ENCODE data around the gene NF1.
A peak's percentile ranks its signal among the peaks of the same experiment; 100 is the strongest.

The NF1 gene

GRCh38 chr17:31412511-31412910 is 317.7 kb downstream of the NF1 start:
- WGBS (ENCODE audit: insufficient coverage), result 80% methylated on average over 6 of the region's 6 CpGs

GRCh38 chr17:31413081-31413799 is 318.5 kb downstream of the NF1 start:
- 90% methylated on average over 11 of the region's 15 CpGs for WGBS (ENCODE audit: insufficient coverage)
- DNase-seq, result no peak
- peaks cover 0 to 6% (median 0%) of the 10 kb centered on the region in 4 experiments for H3K4me1 ChIP-seq (ENCODE audit: control extremely low read depth in 1 of 4, control insufficient read depth in 4 of 4, insufficient read depth in 4 of 4, low read length in 3 of 4)
- H3K27ac ChIP-seq (ENCODE audit: insufficient read depth in 1 of 2, low read depth in 1 of 2, low read length in 2 of 2, poor library complexity in 1 of 2, severe bottlenecking in 2 of 2), result no peak overlapping the region
- POLR2A ChIA-PET, result interaction anchor here (0.5 kb wide), 1 partner anchor 232 kb away, joined by 3 read pairs; no protein-coding TSS in a partner anchor
- H3K27me3 ChIP-seq (replicated peaks in 2 of 5; ENCODE audit: control insufficient read depth in 4 of 5, insufficient read depth in 5 of 5, low read length in 4 of 5), result peaks cover 0 to 2% (median 0%) of the 10 kb centered on the region in 5 experiments
- H3K9me3 ChIP-seq (ENCODE audit: control extremely low read depth in 1 of 5, control insufficient read depth in 4 of 5, insufficient read depth in 2 of 5, low read depth in 1 of 5, low read length in 4 of 5), result no peaks in the 10 kb centered on the region
- no peaks in the 10 kb centered on the region for H3K36me3 ChIP-seq (ENCODE audit: control insufficient read depth in 4 of 4, insufficient read depth in 4 of 4, low read length in 3 of 4)
- CTCF ChIA-PET, result interaction anchor here (1.3 kb wide), 1 partner anchor 15 kb away, joined by 3 read pairs; no protein-coding TSS in a partner anchor
- no peak overlapping the region for H3K4me3 ChIP-seq (ENCODE audit: control insufficient read depth in 1 of 7, extremely low read depth in 1 of 7, insufficient read depth in 4 of 7, low read depth in 2 of 7, low read length in 6 of 7)

More at GRCh38 chr17:31412511-31412910, 317.7 kb downstream of the NF1 start:
- peaks cover 0 to 6% (median 0%) of the 10 kb centered on the region in 4 experiments for H3K4me1 ChIP-seq (ENCODE audit: control extremely low read depth in 1 of 4, control insufficient read depth in 4 of 4, insufficient read depth in 4 of 4, low read length in 3 of 4)
- no peak overlapping the region for H3K27ac ChIP-seq (ENCODE audit: insufficient read depth in 1 of 2, low read depth in 1 of 2, low read length in 2 of 2, poor library complexity in 1 of 2, severe bottlenecking in 2 of 2)
- no peak overlapping the region for H3K4me3 ChIP-seq (ENCODE audit: control insufficient read depth in 1 of 7, extremely low read depth in 1 of 7, insufficient read depth in 4 of 7, low read depth in 2 of 7, low read length in 6 of 7)
- no peaks in the 10 kb centered on the region for H3K9me3 ChIP-seq (ENCODE audit: control extremely low read depth in 1 of 5, control insufficient read depth in 4 of 5, insufficient read depth in 2 of 5, low read depth in 1 of 5, low read length in 4 of 5)
- ChIA-PET POLR2A (no interaction called here), CTCF (interaction anchor here (1.3 kb wide), 1 partner anchor 15 kb away, joined by 3 read pairs; no protein-coding TSS in a partner anchor)
- H3K27me3 ChIP-seq (replicated peaks in 2 of 5; ENCODE audit: control insufficient read depth in 4 of 5, insufficient read depth in 5 of 5, low read length in 4 of 5), result peaks cover 0 to 2% (median 0%) of the 10 kb centered on the region in 5 experiments
- no peak for DNase-seq
- H3K36me3 ChIP-seq (ENCODE audit: control insufficient read depth in 4 of 4, insufficient read depth in 4 of 4, low read length in 3 of 4), result no peaks in the 10 kb centered on the region

- no peaks in the 10 kb centered on the region for H3K36me3 ChIP-seq (ENCODE audit: control insufficient read depth in 4 of 4, insufficient read depth in 4 of 4, low read length in 3 of 4)
- H3K27ac ChIP-seq (ENCODE audit: insufficient read depth in 1 of 2, low read depth in 1 of 2, low read length in 2 of 2, poor library complexity in 1 of 2, severe bottlenecking in 2 of 2), result no peak overlapping the region
- no peak overlapping the region for H3K4me3 ChIP-seq (ENCODE audit: control insufficient read depth in 1 of 7, extremely low read depth in 1 of 7, insufficient read depth in 4 of 7, low read depth in 2 of 7, low read length in 6 of 7)
- WGBS (ENCODE audit: insufficient coverage), result 89% methylated on average over 12 of the region's 12 CpGs
- peaks cover 0 to 2% (median 0%) of the 10 kb centered on the region in 5 experiments for H3K27me3 ChIP-seq (replicated peaks in 2 of 5; ENCODE audit: control insufficient read depth in 4 of 5, insufficient read depth in 5 of 5, low read length in 4 of 5)
- peaks cover 0 to 6% (median 0%) of the 10 kb centered on the region in 4 experiments for H3K4me1 ChIP-seq (ENCODE audit: control extremely low read depth in 1 of 4, control insufficient read depth in 4 of 4, insufficient read depth in 4 of 4, low read length in 3 of 4)
- no peaks in the 10 kb centered on the region for H3K9me3 ChIP-seq (ENCODE audit: control extremely low read depth in 1 of 5, control insufficient read depth in 4 of 5, insufficient read depth in 2 of 5, low read depth in 1 of 5, low read length in 4 of 5)
- ChIA-PET POLR2A (interaction anchor here (0.5 kb wide), 1 partner anchor 232 kb away, joined by 3 read pairs; no protein-coding TSS in a partner anchor), CTCF (interaction anchor here (1.0 to 1.8 kb wide), 2 partner anchors 12 to 24 kb away, joined by 3 to 5 read pairs; no protein-coding TSS in a partner anchor)
- no peak for DNase-seq
Measured at GRCh38 chr17:31413874-31414549, 319.2 kb downstream of the NF1 start.

GRCh38 chr17:31414550-31414918 is 319.8 kb downstream of the NF1 start:
- CTCF ChIA-PET, result interaction anchor here (1.0 to 1.8 kb wide), 2 partner anchors 13 to 25 kb away, joined by 3 to 5 read pairs; no protein-coding TSS in a partner anchor
- POLR2A ChIA-PET, result no interaction called here
- WGBS (ENCODE audit: insufficient coverage), result 96% methylated on average over 5 of the region's 6 CpGs
- Histone ChIP-seq H3K9me3 (ENCODE audit: control extremely low read depth in 1 of 5, control insufficient read depth in 4 of 5, insufficient read depth in 2 of 5, low read depth in 1 of 5, low read length in 4 of 5) (no peaks in the 10 kb centered on the region), H3K4me3 (ENCODE audit: control insufficient read depth in 1 of 7, extremely low read depth in 1 of 7, insufficient read depth in 4 of 7, low read depth in 2 of 7, low read length in 6 of 7) (no peak overlapping the region), H3K27ac (ENCODE audit: insufficient read depth in 1 of 2, low read depth in 1 of 2, low read length in 2 of 2, poor library complexity in 1 of 2, severe bottlenecking in 2 of 2) (no peak overlapping the region), H3K4me1 (ENCODE audit: control extremely low read depth in 1 of 4, control insufficient read depth in 4 of 4, insufficient read depth in 4 of 4, low read length in 3 of 4) (peaks cover 0 to 6% (median 0%) of the 10 kb centered on the region in 4 experiments), H3K27me3 (replicated peaks in 2 of 5; ENCODE audit: control insufficient read depth in 4 of 5, insufficient read depth in 5 of 5, low read length in 4 of 5) (peaks cover 0 to 2% (median 0%) of the 10 kb centered on the region in 5 experiments), H3K36me3 (ENCODE audit: control insufficient read depth in 4 of 4, insufficient read depth in 4 of 4, low read length in 3 of 4) (no peaks in the 10 kb centered on the region)
- DNase-seq, result no peak

- Histone ChIP-seq H3K4me3 (ENCODE audit: control insufficient read depth in 1 of 7, extremely low read depth in 1 of 7, insufficient read depth in 4 of 7, low read depth in 2 of 7, low read length in 6 of 7) (no peak overlapping the region), H3K27ac (ENCODE audit: insufficient read depth in 1 of 2, low read depth in 1 of 2, low read length in 2 of 2, poor library complexity in 1 of 2, severe bottlenecking in 2 of 2) (no peak overlapping the region), H3K9me3 (ENCODE audit: control extremely low read depth in 1 of 5, control insufficient read depth in 4 of 5, insufficient read depth in 2 of 5, low read depth in 1 of 5, low read length in 4 of 5) (no peaks in the 10 kb centered on the region), H3K36me3 (ENCODE audit: control insufficient read depth in 4 of 4, insufficient read depth in 4 of 4, low read length in 3 of 4) (no peaks in the 10 kb centered on the region), H3K27me3 (replicated peaks in 2 of 5; ENCODE audit: control insufficient read depth in 4 of 5, insufficient read depth in 5 of 5, low read length in 4 of 5) (peaks cover 0 to 2% (median 0%) of the 10 kb centered on the region in 5 experiments), H3K4me1 (ENCODE audit: control extremely low read depth in 1 of 4, control insufficient read depth in 4 of 4, insufficient read depth in 4 of 4, low read length in 3 of 4) (peaks cover 0 to 6% (median 0%) of the 10 kb centered on the region in 4 experiments)
- DNase-seq, result peak in 2 of 3 donors; percentile 63 to 65
- WGBS (ENCODE audit: insufficient coverage), result 41% methylated on average over 6 of the region's 7 CpGs
- ChIA-PET POLR2A (no interaction called here), CTCF (interaction anchor here (1.0 to 1.8 kb wide), 2 partner anchors 13 to 25 kb away, joined by 3 to 5 read pairs; no protein-coding TSS in a partner anchor)
Measured at GRCh38 chr17:31415004-31415454, 320.3 kb downstream of the NF1 start.

GRCh38 chr17:31415640-31416502 is 321.1 kb downstream of the NF1 start:
- Histone ChIP-seq H3K4me1 (ENCODE audit: control extremely low read depth in 1 of 4, control insufficient read depth in 4 of 4, insufficient read depth in 4 of 4, low read length in 3 of 4) (peaks cover 0 to 6% (median 0%) of the 10 kb centered on the region in 4 experiments), H3K27me3 (replicated peaks in 2 of 5; ENCODE audit: control insufficient read depth in 4 of 5, insufficient read depth in 5 of 5, low read length in 4 of 5) (peaks cover 0 to 2% (median 0%) of the 10 kb centered on the region in 5 experiments), H3K36me3 (ENCODE audit: control insufficient read depth in 4 of 4, insufficient read depth in 4 of 4, low read length in 3 of 4) (no peaks in the 10 kb centered on the region), H3K27ac (ENCODE audit: insufficient read depth in 1 of 2, low read depth in 1 of 2, low read length in 2 of 2, poor library complexity in 1 of 2, severe bottlenecking in 2 of 2) (no peak overlapping the region), H3K4me3 (ENCODE audit: control insufficient read depth in 1 of 7, extremely low read depth in 1 of 7, insufficient read depth in 4 of 7, low read depth in 2 of 7, low read length in 6 of 7) (no peak overlapping the region), H3K9me3 (ENCODE audit: control extremely low read depth in 1 of 5, control insufficient read depth in 4 of 5, insufficient read depth in 2 of 5, low read depth in 1 of 5, low read length in 4 of 5) (no peaks in the 10 kb centered on the region)
- POLR2A ChIA-PET, result no interaction called here
- WGBS (ENCODE audit: insufficient coverage), result 96% methylated on average over 21 of the region's 22 CpGs
- no peak for DNase-seq
- CTCF ChIA-PET, result interaction anchor here (1.8 kb wide), 1 partner anchor 26 kb away, joined by 5 read pairs; no protein-coding TSS in a partner anchor

All from common myeloid progenitor, CD34-positive (primary cell).